ENCODE measurements around the gene TMEM63B.
A peak's percentile ranks its signal among the peaks of the same experiment; 100 is the strongest.

Gene TMEM63B

GRCh38 chr6:44145839-44146238 is 18.5 kb downstream of the TMEM63B start:
- DNase-seq (ENCODE audit: low spot score), result no peak

DNA sequence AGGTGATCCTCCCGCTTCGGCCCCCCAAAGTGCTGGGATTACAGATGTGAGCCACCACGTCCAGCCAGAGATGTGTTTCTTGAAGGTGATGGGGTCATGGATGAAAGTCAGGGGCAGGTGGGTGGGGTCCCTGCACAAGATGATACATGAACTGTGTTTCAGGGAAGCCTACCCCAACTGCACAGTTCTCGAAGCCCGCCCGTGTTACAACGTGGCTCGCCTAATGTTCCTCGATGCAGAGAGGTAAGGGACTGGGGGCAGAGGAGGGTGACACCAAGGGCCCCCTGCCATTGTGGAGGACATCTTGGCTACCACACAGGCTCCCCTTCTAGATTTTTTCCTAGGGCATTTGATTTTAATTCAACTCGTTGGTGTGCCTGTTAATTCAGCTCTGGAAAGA is 19.3 kb downstream of the TMEM63B start:
- DNase-seq (ENCODE audit: low spot score), result no peak

- DNase-seq (ENCODE audit: low spot score), result no peak
Measured at GRCh38 chr6:44147256-44147655, 19.9 kb downstream of the TMEM63B start.

DNA sequence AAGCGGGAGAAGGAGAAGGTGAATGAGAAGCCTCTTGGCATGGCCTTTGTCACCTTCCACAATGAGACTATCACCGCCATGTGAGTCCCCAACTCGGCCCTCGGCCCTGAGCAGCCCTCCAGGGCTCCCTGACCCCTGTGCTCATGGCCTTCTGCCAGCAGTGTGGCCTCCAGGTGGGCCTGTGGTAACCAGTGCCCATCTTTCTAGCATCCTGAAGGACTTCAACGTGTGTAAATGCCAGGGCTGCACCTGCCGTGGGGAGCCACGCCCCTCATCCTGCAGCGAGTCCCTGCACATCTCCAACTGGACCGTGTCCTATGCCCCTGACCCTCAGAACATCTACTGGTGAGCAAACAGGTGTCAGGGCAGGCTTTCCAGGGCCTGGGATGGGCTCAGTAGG is 21.0 kb downstream of the TMEM63B start:
- DNase-seq (ENCODE audit: low spot score), result no peak

- no peak for DNase-seq (ENCODE audit: low spot score)
Measured at GRCh38 chr6:44149369-44150012, 22.1 kb downstream of the TMEM63B start.

DNA sequence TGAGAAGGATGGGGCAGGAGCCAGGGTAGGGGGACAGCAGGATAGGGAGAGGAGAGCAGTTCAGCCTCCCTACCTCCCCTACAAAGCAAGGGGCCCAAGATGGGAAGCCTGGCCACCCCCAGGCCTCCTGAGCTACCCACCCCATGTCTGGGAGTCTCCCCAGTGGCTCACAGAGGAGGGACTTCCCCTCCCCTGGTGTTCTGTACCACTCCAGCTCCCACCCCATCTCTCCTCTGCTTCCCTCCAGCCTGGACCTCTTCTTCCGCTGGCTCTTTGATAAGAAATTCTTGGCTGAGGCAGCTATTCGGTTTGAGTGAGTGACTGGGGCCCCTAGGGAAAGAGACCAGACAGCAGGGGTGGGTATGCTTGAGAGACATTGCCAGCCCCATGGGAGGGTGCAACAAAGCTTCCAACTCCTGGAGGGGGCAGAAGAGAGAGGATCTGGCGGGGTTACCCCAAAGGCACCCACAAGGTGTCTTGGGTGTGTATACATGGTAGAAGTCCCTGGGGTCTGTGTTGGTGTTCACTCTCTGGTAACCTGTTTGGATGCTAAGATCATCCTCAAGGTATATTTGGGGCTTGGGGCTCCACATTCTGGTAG is 23.1 kb downstream of the TMEM63B start:
- DNase-seq (ENCODE audit: low spot score), result no peak

- DNase-seq (ENCODE audit: low spot score), result peak; percentile 93
Measured at GRCh38 chr6:44151348-44152108, 24.2 kb downstream of the TMEM63B start.

GRCh38 chr6:44152109-44152461 is 24.7 kb downstream of the TMEM63B start:
- no peak for DNase-seq (ENCODE audit: low spot score)

DNA sequence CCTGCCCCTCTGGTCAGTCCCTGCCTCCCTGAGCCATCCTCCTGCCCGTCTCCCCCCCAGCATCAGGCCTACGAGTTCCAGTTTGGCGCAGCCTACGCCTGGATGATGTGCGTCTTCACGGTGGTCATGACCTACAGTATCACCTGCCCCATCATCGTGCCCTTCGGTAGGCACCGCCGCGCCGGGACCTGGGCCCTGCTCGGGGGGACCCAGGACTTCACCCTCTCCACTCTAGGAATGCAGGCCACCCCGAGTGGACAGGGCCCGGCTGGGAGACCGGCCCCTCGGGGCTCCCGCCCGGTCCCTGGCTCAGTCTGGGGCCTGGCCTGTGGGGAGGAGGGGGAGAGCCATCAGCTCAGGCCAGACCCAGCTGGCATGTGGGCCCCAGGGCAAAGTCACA is 25.2 kb downstream of the TMEM63B start:
- DNase-seq (ENCODE audit: low spot score), result no peak

DNA sequence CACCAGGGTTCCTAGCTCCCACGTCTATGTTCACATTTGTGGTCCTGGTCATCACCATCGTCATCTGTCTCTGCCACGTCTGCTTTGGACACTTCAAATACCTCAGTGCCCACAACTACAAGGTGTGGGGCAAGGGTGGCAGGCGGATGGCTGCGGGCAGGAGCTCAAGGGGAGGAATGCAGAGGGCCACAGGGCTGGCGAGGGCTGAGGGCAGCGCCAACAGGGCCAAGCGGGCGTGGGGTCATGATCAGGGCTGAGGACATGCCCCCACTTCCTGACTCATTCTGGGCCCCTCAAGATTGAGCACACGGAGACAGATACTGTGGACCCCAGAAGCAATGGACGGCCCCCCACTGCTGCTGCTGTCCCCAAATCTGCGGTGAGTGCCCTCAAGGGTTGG is 26.7 kb downstream of the TMEM63B start:
- no peak for DNase-seq (ENCODE audit: low spot score)

GRCh38 chr6:44156494-44157151 is 29.3 kb downstream of the TMEM63B start:
- no peak for DNase-seq (ENCODE audit: low spot score)

DNA sequence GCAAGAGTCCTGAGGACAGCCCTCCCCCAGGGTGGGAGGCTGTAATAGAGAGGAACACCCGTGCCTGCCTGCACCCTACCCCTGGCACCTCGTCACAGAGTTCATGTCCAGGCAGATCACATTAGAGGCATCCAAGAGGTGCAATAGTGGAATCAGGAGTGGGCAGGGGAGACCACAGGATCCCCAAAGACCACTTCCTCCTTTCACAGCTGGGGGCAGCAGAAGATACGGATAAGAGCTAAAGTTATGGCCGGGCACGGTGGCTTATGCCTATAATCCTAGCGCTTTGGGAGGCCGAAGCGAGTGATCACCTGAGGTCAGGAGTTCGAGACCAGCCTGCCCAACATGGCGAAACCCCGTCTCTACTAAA is 29.8 kb downstream of the TMEM63B start:
- no peak for DNase-seq (ENCODE audit: low spot score)

GRCh38 chr6:44158770-44159228 is 31.4 kb downstream of the TMEM63B start, which contains the start of gene CAPN11:
TSS of gene CAPN11 (plus strand) at chr6:44158820. CDS start at chr6:44158849, 29 bp downstream.
- DNase-seq (ENCODE audit: low spot score), result no peak

DNA sequence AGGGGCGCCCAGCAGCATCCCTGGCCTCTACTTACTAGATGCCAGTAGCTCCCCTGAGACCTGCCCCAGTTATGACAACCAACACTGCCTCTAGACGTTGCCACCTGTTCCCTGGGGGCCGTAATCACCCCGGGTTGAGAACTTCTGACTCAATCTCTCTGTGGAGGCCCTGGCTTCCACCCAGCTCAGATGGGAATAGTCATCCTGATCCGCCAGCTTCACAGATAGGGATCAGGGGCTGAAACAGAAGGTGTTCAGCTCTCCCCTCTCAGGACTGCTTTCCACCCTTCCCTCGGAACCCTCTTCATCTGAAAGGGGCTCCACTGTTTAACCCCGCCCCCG is 34.6 kb downstream of the TMEM63B start:
- peak; percentile 54 for DNase-seq (ENCODE audit: low spot score)

GRCh38 chr6:44162876-44163625 is 35.7 kb downstream of the TMEM63B start:
- DNase-seq (ENCODE audit: low spot score), result no peak

DNA sequence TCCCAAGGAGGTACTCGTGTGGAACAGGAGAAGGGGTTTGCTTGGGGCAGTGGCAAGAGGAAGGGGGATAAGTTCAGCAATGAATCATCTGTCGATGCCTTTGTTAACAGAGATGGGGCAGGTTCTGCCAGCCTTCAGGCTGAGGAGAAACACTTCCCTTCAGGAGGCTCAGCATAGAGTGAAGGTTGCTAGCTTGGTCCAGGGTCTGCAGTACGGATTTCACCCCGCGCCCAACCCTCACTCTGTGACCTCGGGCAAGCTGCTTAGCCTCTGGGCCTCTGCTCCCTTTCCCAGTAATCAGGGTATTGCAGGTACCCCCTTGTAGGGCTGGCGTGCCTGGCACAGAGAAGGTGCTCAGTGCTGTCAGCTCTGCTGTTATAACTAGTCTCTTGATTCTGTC is 38.8 kb downstream of the TMEM63B start:
- DNase-seq (ENCODE audit: low spot score), result no peak

- no peak for DNase-seq (ENCODE audit: low spot score)
Measured at GRCh38 chr6:44166591-44167184, 39.3 kb downstream of the TMEM63B start.

GRCh38 chr6:44167567-44167966 is 40.2 kb downstream of the TMEM63B start:
- DNase-seq (ENCODE audit: low spot score), result no peak

GRCh38 chr6:44169154-44169553 is 41.8 kb downstream of the TMEM63B start:
- DNase-seq (ENCODE audit: low spot score), result peak; percentile 64

DNA sequence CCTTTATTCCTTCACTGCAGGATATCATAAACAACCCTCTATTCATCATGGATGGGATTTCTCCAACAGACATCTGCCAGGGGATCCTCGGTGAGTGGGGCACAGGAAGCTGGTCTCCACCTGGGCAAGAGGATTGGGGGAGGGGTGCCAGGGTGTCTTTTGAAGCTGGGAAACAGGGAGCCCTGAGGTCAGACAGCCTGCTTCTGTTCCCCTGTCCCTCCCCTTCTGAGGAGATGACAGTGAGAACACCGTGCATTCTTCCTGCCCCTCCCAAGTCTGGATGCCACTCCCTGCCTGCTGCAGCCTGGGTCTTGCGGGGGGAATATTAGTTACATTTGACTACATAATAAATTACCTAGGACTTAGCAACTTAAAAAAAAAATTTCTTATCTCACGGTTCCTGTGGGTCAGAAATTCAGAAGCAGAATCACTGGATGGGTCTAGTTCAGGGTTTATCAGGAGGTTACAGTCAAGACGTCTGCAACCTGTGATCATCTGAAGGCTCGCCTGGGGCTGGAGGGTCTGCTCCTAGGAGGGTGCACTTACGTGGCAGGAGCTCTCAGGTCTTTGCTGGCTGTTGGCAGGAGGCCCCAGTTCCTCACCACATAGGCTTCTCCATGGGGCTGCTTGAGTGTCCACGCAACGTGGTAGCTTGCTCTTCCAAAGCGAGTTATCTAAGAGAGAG is 42.7 kb downstream of the TMEM63B start:
- no peak for DNase-seq (ENCODE audit: low spot score)

DNA sequence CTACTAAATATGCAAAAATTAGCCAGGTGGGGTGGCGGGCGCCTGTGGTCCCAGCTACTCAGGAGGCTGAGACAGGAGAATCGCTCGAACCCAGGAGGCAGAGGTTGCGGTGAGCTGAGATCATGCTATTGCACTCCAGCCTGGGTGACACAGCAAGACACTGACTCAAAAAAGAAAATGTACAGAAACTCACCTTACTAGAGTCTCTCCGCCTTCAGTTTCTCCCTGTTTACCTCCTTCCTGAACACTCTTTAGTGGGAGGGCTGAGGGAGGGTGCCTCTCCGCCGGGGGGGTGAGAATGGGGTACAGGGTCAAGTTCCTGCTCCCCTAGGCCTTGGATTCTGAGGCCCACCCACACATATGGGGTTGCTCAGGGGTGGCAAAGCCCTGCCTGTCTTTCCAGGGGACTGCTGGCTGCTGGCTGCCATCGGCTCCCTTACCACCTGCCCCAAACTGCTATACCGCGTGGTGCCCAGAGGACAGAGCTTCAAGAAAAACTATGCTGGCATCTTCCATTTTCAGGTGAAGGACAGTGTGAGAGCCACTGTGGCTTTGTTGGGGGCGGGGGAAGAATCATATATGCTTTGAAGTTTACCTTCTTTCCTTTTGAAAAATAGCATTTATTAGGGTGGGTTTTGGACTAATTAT is 44.7 kb downstream of the TMEM63B start:
- no peak for DNase-seq (ENCODE audit: low spot score)
